NB4 (cell line): Measurements from ENCODE around the gene HS6ST2.

Experiments used
- DNase-seq: peaks from one replicate; pipeline ENCODE4 v3.0.0; 2010; ENCODE audit warnings: low read depth
- H3K4me3 ChIP-seq: one replicate; pipeline ENCODE4 v1.5.1; 2011; ENCODE audit warnings: mild to moderate bottlenecking, low read depth, low read length, moderate library complexity
- MYC ChIP-seq: IDR thresholded peaks from 2 replicates; pipeline ENCODE4 v1.6.1; 2011; ENCODE audit warnings: low read depth, low read length
- POLR2A ChIP-seq: IDR thresholded peaks from 2 replicates; pipeline ENCODE4 v1.6.1; 2011; ENCODE audit warnings: mild to moderate bottlenecking; ENCODE audit not compliant: insufficient read length; ENCODE audit errors: extremely low read depth
- TF ChIP-seq, protein P1 (sequence below): IDR thresholded peaks from one replicate; pipeline ENCODE4 v1.5.1; 2012; ENCODE audit warnings: low read depth, low read length
- TF ChIP-seq, protein P2 (sequence below): IDR thresholded peaks from 2 replicates; pipeline ENCODE4 v1.6.1; 2011; ENCODE audit warnings: low read depth, low read length

HS6ST2 gene

DNA sequence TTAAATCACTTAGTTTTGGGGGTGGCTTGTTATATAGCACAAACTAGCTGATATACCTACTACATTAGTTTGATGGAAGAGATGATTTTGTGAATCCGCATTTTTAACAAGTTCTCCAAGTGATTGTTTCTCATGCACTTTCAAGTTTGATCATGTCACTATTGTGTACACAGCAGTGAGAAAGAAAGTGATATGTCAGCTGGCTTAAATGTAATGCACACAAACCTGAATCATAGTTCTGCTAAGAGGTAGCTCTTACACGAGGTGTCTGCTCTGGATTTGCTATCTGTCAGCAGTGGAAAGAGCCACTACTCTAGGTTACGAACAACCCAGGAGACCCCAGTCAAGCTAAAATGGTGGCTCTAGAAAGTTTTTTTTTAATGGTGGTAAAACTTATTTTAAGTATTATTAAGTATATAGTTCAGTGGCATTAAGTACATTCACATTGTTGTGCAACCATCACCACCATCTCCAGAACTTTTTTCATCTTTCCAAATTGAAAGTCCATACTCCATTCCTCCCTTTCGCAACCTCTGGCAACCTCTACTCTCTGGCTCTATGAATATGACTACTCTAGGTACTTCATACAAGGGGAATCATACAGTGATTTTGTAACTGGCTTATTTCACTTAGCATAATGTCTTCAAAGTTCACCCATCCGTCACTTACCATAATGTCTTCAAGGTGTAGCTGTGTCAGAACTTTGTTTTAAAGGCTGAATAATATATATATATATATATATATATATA lies 147.3 kb downstream of the HS6ST2 start:
- no peak for DNase-seq
- no peak overlapping the region for H3K4me3 ChIP-seq
- TF ChIP-seq, protein P1, sequence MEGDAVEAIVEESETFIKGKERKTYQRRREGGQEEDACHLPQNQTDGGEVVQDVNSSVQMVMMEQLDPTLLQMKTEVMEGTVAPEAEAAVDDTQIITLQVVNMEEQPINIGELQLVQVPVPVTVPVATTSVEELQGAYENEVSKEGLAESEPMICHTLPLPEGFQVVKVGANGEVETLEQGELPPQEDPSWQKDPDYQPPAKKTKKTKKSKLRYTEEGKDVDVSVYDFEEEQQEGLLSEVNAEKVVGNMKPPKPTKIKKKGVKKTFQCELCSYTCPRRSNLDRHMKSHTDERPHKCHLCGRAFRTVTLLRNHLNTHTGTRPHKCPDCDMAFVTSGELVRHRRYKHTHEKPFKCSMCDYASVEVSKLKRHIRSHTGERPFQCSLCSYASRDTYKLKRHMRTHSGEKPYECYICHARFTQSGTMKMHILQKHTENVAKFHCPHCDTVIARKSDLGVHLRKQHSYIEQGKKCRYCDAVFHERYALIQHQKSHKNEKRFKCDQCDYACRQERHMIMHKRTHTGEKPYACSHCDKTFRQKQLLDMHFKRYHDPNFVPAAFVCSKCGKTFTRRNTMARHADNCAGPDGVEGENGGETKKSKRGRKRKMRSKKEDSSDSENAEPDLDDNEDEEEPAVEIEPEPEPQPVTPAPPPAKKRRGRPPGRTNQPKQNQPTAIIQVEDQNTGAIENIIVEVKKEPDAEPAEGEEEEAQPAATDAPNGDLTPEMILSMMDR, result no peak
- TF ChIP-seq POLR2A, result no peak
- TF ChIP-seq, protein P2, sequence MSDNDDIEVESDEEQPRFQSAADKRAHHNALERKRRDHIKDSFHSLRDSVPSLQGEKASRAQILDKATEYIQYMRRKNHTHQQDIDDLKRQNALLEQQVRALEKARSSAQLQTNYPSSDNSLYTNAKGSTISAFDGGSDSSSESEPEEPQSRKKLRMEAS, result no peak
- TF ChIP-seq MYC, result no peak

DNA sequence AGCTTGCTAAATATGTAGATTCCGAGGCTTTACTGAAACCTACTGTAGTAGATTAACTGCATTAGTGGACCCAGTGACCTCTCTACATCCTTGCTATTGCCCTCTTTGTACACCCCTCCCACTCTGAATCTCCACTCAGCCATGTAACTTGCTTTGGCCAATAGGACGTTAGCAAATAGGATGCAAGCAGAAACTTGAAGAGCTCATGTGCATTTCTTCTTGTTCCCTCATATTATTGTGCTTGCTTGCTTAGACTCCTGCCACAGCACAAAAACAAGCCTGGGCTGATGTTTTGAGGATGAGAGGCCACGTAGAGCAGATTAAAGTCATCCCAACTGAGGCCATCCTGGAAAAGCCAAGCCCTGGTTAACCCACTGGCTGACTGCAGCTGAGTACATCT lies 147.9 kb downstream of the HS6ST2 start:
- no peak for DNase-seq
- TF ChIP-seq MYC, result no peak
- TF ChIP-seq, protein P2, result no peak
- no peak for TF ChIP-seq POLR2A
- TF ChIP-seq, protein P1, result no peak
- no peak overlapping the region for H3K4me3 ChIP-seq

DNA sequence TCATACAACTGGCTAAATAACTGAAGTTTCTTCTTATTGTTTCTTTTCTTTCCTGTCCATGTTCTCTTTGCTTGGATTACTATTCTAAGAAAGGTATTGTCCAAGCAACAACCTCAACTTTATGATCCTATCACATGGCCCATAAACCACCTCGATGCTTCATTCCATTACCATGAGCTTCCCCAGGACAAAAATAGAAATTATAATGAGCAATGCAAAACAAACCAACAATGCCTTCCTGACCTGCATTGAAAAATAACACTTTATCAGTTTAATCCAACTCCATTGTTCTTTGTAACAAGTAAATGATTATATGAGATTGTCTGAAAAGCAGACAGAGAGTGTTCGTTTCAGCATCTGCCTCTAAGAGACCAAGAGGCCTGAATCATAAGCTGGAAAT lies 148.8 kb downstream of the HS6ST2 start:
- no peak for DNase-seq
- TF ChIP-seq, protein P2, result no peak
- TF ChIP-seq POLR2A, result no peak
- TF ChIP-seq MYC, result no peak
- TF ChIP-seq, protein P1, result no peak
- H3K4me3 ChIP-seq, result no peak overlapping the region

DNA sequence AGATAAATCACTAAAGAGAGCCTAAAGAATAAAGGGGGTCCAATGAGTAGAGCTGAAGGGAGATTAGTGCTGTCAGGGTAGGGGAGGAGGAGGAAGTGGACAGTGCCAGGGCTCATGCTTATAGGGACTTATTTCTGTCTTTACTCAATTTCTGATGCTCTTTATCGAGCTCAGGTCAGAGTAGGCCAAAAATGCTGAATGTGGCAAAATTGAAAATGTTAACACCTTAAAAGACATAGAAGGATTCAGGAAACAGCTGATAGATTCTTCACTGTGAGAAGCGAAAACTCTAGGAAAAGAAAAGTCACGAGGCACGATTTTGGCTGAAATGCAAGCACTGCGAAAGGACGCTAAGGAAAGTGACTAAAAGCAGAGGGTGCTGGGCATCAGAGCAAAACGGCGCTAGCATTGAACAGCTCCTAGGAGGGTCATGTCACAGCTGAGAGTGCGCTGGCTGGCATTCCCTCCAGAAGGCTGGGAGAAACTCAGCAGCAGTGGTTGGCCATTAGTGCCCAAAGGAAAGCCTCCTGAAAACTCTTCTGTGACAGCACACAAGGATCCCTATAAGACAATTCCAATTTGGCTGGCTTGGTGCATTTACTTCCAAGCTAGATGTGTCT lies 150.9 kb downstream of the HS6ST2 start:
- DNase-seq, result no peak
- no peak overlapping the region for H3K4me3 ChIP-seq
- TF ChIP-seq MYC, result no peak
- no peak for TF ChIP-seq POLR2A
- TF ChIP-seq, protein P2, result no peak
- TF ChIP-seq, protein P1, result no peak

DNA sequence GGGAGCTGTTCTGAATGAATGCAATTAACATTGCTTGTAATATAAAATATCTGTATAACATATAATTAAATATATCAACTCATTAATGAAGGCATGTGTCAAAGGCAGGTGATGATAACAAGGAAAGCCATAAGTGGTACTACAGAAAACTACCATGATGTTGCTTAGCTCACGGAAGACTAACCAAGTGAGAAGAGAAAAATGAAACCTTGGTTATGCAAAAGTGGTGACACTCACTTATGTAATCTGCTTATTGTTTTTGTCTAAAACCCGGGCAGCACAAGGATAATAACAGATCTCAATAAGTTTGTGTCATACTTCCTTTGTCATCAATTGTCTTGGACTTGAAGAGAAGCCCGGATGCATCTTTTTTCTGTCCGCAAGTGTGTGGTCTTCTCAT lies 156.4 kb downstream of the HS6ST2 start:
- H3K4me3 ChIP-seq, result no peak overlapping the region
- no peak for DNase-seq
- TF ChIP-seq MYC (no peak), POLR2A (no peak)
- TF ChIP-seq, protein P2, result no peak
- TF ChIP-seq, protein P1, result no peak
